Transverse colon (tissue), 4 donors: Measurements from ENCODE around the gene FSCN2.

Source experiments
- EP300 ChIP-seq: sonication (generic); formaldehyde crosslinking; IDR thresholded peaks from one replicate; pipeline ENCODE4 v1.6.1; 2017; ENCODE audit warnings: antibody characterized with exemption, low read depth
- POLR2A ChIP-seq: fragments of 450-650 bp; IDR thresholded peaks from one replicate; pipeline ENCODE4 v1.6.1; 2016; ENCODE audit warnings: antibody characterized with exemption, mild to moderate bottlenecking, moderate library complexity
- POLR2AphosphoS5 ChIP-seq, 3 donors: sonication (generic); formaldehyde crosslinking; IDR thresholded peaks; one replicate each; pipeline ENCODE4 v1.6.1; 2016; ENCODE audit warnings: antibody characterized with exemption in 3 of 3
- TF ChIP-seq, protein P1 (sequence below), 5 experiments: fragments of 200-600 bp in 3 of 5; fragments of 450-650 bp in 2 of 5; sonication (generic) in 3 of 5; IDR thresholded peaks; 1 replicate in 2 of 5; 2 replicates in 3 of 5; pipeline ENCODE4 v1.5.1; 2016 to 2017; ENCODE audit warnings: antibody characterized with exemption in 5 of 5, inconsistent platforms in 3 of 5, mild to moderate bottlenecking in 2 of 5, moderate library complexity in 1 of 5

DNA sequence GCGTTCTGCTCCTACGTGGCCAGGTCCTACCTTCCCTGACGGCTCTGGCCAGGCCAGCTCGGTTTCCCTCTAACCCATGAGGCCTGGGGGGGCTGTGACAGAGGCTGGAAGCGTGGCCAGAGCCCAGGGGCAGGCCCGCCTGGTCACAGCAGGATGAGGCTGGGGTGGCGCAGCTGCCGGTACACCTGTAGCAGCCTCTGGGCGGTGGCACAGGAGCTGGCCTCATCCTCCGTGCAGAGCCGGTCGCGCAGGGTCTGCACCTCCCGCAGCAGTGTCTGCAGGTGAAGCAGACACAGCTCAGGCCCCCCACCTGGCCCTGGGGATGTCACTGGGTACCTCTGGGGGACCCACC, 12.5 kb downstream of the FSCN2 start:
- TF ChIP-seq, protein P1, sequence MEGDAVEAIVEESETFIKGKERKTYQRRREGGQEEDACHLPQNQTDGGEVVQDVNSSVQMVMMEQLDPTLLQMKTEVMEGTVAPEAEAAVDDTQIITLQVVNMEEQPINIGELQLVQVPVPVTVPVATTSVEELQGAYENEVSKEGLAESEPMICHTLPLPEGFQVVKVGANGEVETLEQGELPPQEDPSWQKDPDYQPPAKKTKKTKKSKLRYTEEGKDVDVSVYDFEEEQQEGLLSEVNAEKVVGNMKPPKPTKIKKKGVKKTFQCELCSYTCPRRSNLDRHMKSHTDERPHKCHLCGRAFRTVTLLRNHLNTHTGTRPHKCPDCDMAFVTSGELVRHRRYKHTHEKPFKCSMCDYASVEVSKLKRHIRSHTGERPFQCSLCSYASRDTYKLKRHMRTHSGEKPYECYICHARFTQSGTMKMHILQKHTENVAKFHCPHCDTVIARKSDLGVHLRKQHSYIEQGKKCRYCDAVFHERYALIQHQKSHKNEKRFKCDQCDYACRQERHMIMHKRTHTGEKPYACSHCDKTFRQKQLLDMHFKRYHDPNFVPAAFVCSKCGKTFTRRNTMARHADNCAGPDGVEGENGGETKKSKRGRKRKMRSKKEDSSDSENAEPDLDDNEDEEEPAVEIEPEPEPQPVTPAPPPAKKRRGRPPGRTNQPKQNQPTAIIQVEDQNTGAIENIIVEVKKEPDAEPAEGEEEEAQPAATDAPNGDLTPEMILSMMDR (IDR thresholded peaks at IDR 0.05): no peak
- TF ChIP-seq POLR2AphosphoS5 (IDR thresholded peaks at IDR 0.05): no peak
- no peak for TF ChIP-seq EP300
- no peak for TF ChIP-seq POLR2A
